B cell (primary cell): ENCODE data around the gene STRN. TPM values are rescaled to one million over a fixed set of nuclear protein-coding genes. Genes with fewer than 3 reads are reported as not detected.
A peak's percentile ranks its signal among the peaks of the same experiment; 100 is the strongest.

Experiments used
- ATAC-seq: fragments of 200-7000 bp; cut with Tn5 transposase; one replicate; pipeline ENCODE4 v1.10.0; 2021; ENCODE audit warnings: low read depth, mild to moderate bottlenecking, moderate number of reproducible peaks, moderate library complexity
- CTCF ChIA-PET: fragments of 350-600 bp; sonication (Branson Sonifier 250); formaldehyde crosslinking; loops from one replicate; lab custom pipeline; 2021; ENCODE audit warnings: antibody characterized with exemption, inconsistent platforms; lab: Charles Lee
- POLR2A ChIA-PET: fragments of 350-600 bp; sonication (Branson Sonifier 250); formaldehyde crosslinking; loops from one replicate; lab custom pipeline; 2021; ENCODE audit warnings: antibody characterized with exemption; lab: Charles Lee
- DNase-seq: peaks from one replicate; pipeline ENCODE4 v3.0.0; 2013
- H2AFZ ChIP-seq: 2 replicates; pipeline ENCODE4 v1.6.1; 2012; ENCODE audit warnings: mild to moderate bottlenecking, low read depth, low read length; ENCODE audit not compliant: insufficient read depth, poor library complexity, severe bottlenecking
- H3K27ac ChIP-seq, 2 donors: 1 replicate in 1 of 2; 2 replicates in 1 of 2; pipeline ENCODE4 v1.5.1; 2012 to 2013; ENCODE audit warnings: low read length in 2 of 2, mild to moderate bottlenecking in 2 of 2, moderate library complexity in 1 of 2
- H3K27me3 ChIP-seq, 4 experiments: fragments of 200-600 bp in 1 of 4; sonication (generic) in 1 of 4; replicated peaks in 1 of 4; 1 replicate in 2 of 4; 2 replicates in 2 of 4; pipeline versions ENCODE4 v1.6.1 to v1.7.0; 2013 to 2016; ENCODE audit warnings: low read length in 3 of 4, mild to moderate bottlenecking in 2 of 4, mixed read lengths in 1 of 4, moderate library complexity in 1 of 4; ENCODE audit not compliant: insufficient read depth in 4 of 4, control insufficient read depth in 3 of 4; ENCODE audit errors: control extremely low read depth in 1 of 4
- H3K36me3 ChIP-seq, 2 experiments: replicated peaks in 1 of 2; 1 replicate in 1 of 2; 2 replicates in 1 of 2; pipeline versions ENCODE4 v1.6.1 to v1.7.1; 2013; ENCODE audit warnings: low read length in 1 of 2; ENCODE audit not compliant: insufficient read depth in 2 of 2, control insufficient read depth in 1 of 2; ENCODE audit errors: control extremely low read depth in 1 of 2, extremely low read depth in 1 of 2
- H3K4me1 ChIP-seq, 2 donors: fragments of 200-600 bp in 1 of 2; sonication (generic) in 1 of 2; 1 replicate in 1 of 2; 2 replicates in 1 of 2; pipeline versions ENCODE4 v1.5.1 to v1.6.1; 2013 to 2017; ENCODE audit warnings: low read length in 2 of 2; ENCODE audit not compliant: control insufficient read depth in 2 of 2, insufficient read depth in 2 of 2
- H3K4me2 ChIP-seq: replicated peaks from 2 replicates; pipeline ENCODE3; 2012; ENCODE audit warnings: mild to moderate bottlenecking, low read depth, low read length; ENCODE audit not compliant: poor library complexity, severe bottlenecking
- H3K4me3 ChIP-seq, 5 experiments: fragments of 200-600 bp in 1 of 5; sonication (generic) in 1 of 5; 1 replicate in 3 of 5; 2 replicates in 2 of 5; pipeline versions ENCODE4 v1.5.1 to v1.7.0; 2011 to 2016; ENCODE audit warnings: low read length in 4 of 5, mild to moderate bottlenecking in 4 of 5, low read depth in 2 of 5, control low read depth in 1 of 5, moderate library complexity in 1 of 5; ENCODE audit not compliant: insufficient read depth in 1 of 5; ENCODE audit errors: control extremely low read depth in 1 of 5, extremely low read depth in 1 of 5
- H3K79me2 ChIP-seq: fragments of 200-600 bp; sonication (generic); one replicate; pipeline ENCODE4 v1.6.0; 2016; ENCODE audit warnings: low read length; ENCODE audit not compliant: control insufficient read depth, insufficient read depth
- H3K9ac ChIP-seq: fragments of 200-600 bp; sonication (generic); 2 replicates; pipeline ENCODE4 v1.6.1; 2017; ENCODE audit warnings: mild to moderate bottlenecking, low read length, moderate library complexity
- H3K9me3 ChIP-seq, 3 donors: one replicate each; pipeline versions ENCODE4 v1.6.1 to v1.7.1; 2013; ENCODE audit warnings: low read length in 2 of 3; ENCODE audit not compliant: control insufficient read depth in 2 of 3, insufficient read depth in 1 of 3; ENCODE audit errors: control extremely low read depth in 1 of 3
- H4K20me1 ChIP-seq: 2 replicates; pipeline ENCODE4 v1.6.0; 2012; ENCODE audit warnings: mild to moderate bottlenecking, low read length; ENCODE audit not compliant: insufficient read depth, control insufficient read depth, poor library complexity, severe bottlenecking
- H3K27ac Mint-ChIP-seq: one replicate; pipeline ENCODE4 v1.8.0; 2021; ENCODE audit warnings: mixed read lengths
- H3K27me3 Mint-ChIP-seq: one replicate; pipeline ENCODE4 v1.8.0; 2021; ENCODE audit warnings: mixed read lengths
- H3K4me1 Mint-ChIP-seq: one replicate; pipeline ENCODE4 v1.8.0; 2021; ENCODE audit warnings: mixed read lengths
- H3K4me3 Mint-ChIP-seq: one replicate; pipeline ENCODE4 v1.8.0; 2021; ENCODE audit warnings: mixed read lengths
- H3K9me3 Mint-ChIP-seq: one replicate; pipeline ENCODE4 v1.8.0; 2022; ENCODE audit warnings: mixed read lengths; ENCODE audit not compliant: insufficient read depth
- CTCF ChIP-seq: fragments of 200-600 bp; IDR thresholded peaks from one replicate; pipeline ENCODE4 v1.8.0; 2022; ENCODE audit warnings: antibody characterized with exemption, mild to moderate bottlenecking
- EZH2 ChIP-seq: IDR thresholded peaks from 2 replicates; pipeline ENCODE4 v1.6.1; 2012; ENCODE audit warnings: borderline replicate concordance, low read depth, mild to moderate bottlenecking, moderate library complexity, low read length; ENCODE audit not compliant: insufficient read depth, poor library complexity, severe bottlenecking
- WGBS: methylation state at CpG from one replicate; pipeline ENCODE4 v1.1.5; 2013; ENCODE audit warnings: missing lambda C conversion rate; ENCODE audit not compliant: insufficient coverage; 5-methylcytosine and 5-hydroxymethylcytosine counted together
- intact Hi-C: fragments of 100-400 bp; cut with micrococcal nuclease; formaldehyde crosslinking; loops from one replicate; pipeline ENCODE4 v1.10.0; 2022
- polyA plus RNA-seq: library from polyadenylated mRNA; depleted of rRNA; stranded (reverse); fragments of >200 nt; gene quantifications from 2 replicates; pipeline ENCODE4 v1.2.3, GENCODE V29; 2012
- total RNA-seq, 2 donors: library from RNA; stranded (reverse); fragments of 120-200 nt in 1 of 2; gene quantifications; 1 replicate in 1 of 2; 2 replicates in 1 of 2; pipeline versions ENCODE4 v1.2.3 to v1.2.4, GENCODE V29; 2013 to 2022

STRN gene
- total and polyA plus RNA-seq, 2 donors (not counting 1 experiment from before 2014, with no cell fraction given) = 5.8 to 38.6 TPM

GRCh38 chr2:36918307-36918706 is 48.0 kb downstream of the STRN start:
- peaks cover 18% of the 10 kb centered on the region for H3K4me1 Mint-ChIP-seq
- POLR2A ChIA-PET = no interaction called here

GRCh38 chr2:36915627-36916026 is 50.7 kb downstream of the STRN start:
- H3K36me3 ChIP-seq = peaks cover 0 to 19% of the 10 kb centered on the region in 2 experiments
- Mint-ChIP-seq H3K4me1 (peaks cover 11% of the 10 kb centered on the region), H3K27ac (no peak overlapping the region), H3K4me3 (no peak overlapping the region), H3K27me3 (no peaks in the 10 kb centered on the region), H3K9me3 (no peaks in the 10 kb centered on the region)
- CTCF ChIA-PET = no interaction called here
- H3K4me2 ChIP-seq = no peak overlapping the region
- DNase-seq = no peak
- H3K9ac ChIP-seq = no peak overlapping the region
- H3K27ac ChIP-seq = no peak overlapping the region
- intact Hi-C loops = no loop called here
- POLR2A ChIA-PET = no interaction called here
- no peaks in the 10 kb centered on the region for H3K27me3 ChIP-seq
- H3K9me3 ChIP-seq = no peaks in the 10 kb centered on the region
- TF ChIP-seq EZH2 (no peak), CTCF (no peak)
- no CpG with 5 or more reads among the region's 1 CpG for WGBS
- no peak overlapping the region for H3K4me3 ChIP-seq
- H3K4me1 ChIP-seq = peaks cover 0 to 3% of the 10 kb centered on the region in 2 donors
- peaks cover 22% of the 10 kb centered on the region for H3K79me2 ChIP-seq
- H2AFZ ChIP-seq = no peak overlapping the region
- ATAC-seq = no peak
- no peaks in the 10 kb centered on the region for H4K20me1 ChIP-seq

More at GRCh38 chr2:36918307-36918706, 48.0 kb downstream of the STRN start:
- ATAC-seq (no peak), DNase-seq (no peak)
- intact Hi-C loops = no loop called here
- TF ChIP-seq EZH2 (no peak), CTCF (peak; percentile 59)
- Histone ChIP-seq H2AFZ (no peak overlapping the region), H3K27ac (no peak overlapping the region), H3K36me3 (peaks cover 0 to 10% of the 10 kb centered on the region in 2 experiments), H3K4me1 (peaks cover 0 to 3% of the 10 kb centered on the region in 2 donors), H3K9ac (peak overlapping the region; percentile 0), H3K9me3 (no peaks in the 10 kb centered on the region), H4K20me1 (no peaks in the 10 kb centered on the region), H3K79me2 (peaks cover 12% of the 10 kb centered on the region), H3K4me3 (no peak overlapping the region), H3K4me2 (no peak overlapping the region), H3K27me3 (no peaks in the 10 kb centered on the region)
- CTCF ChIA-PET = interaction anchor here (1.1 kb wide), 1 partner anchor 20 kb away, joined by 3 read pairs; no protein-coding TSS in a partner anchor
- Mint-ChIP-seq H3K27ac (no peak overlapping the region), H3K4me3 (no peak overlapping the region), H3K27me3 (no peaks in the 10 kb centered on the region), H3K9me3 (no peaks in the 10 kb centered on the region)
